GM18499 (cell line): Measurements from ENCODE around the gene CACNA2D4.

Experiments used
- ATAC-seq: cut with Tn5 transposase; IDR thresholded peaks from one replicate; pipeline ENCODE4 v1.9.1; 2021; ENCODE audit warnings: moderate number of reproducible peaks; ENCODE audit not compliant: insufficient read depth, unreplicated experiment

The CACNA2D4 gene

GRCh38 chr12:1890119-1890703 is 28.2 kb downstream of the CACNA2D4 start:
- ATAC-seq, result no peak

GRCh38 chr12:1888923-1889322 is 29.5 kb downstream of the CACNA2D4 start:
- ATAC-seq, result no peak

DNA sequence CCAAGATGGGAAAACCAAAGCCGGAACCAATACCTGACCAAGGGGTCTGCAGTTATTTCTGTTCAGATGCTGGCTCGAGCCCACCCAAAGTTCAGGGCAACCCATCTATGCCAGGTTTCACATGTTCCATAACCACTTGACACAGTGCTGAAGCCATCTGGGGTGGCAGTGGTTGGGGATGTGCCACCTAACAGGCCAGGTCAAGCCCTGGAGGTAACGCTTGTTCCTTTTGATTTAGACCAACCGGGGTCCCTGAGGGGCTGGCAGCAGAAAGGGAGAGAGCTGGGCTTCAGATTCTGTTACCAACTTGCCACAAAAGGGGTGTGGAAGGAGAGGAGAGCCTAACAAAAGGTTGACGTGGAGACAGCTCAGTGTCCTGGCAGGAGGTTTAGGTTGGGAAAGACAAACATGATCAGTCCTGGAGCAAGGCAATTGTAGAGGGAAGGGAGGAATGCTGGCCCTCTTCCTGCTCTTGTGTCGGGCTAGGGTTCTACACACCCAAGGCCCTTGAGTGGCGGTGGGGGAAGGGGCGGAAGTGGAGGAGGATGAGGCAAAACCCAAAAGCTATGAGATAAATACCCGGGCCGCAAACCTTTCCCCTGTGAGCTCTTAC is 31.9 kb downstream of the CACNA2D4 start:
- no peak for ATAC-seq

DNA sequence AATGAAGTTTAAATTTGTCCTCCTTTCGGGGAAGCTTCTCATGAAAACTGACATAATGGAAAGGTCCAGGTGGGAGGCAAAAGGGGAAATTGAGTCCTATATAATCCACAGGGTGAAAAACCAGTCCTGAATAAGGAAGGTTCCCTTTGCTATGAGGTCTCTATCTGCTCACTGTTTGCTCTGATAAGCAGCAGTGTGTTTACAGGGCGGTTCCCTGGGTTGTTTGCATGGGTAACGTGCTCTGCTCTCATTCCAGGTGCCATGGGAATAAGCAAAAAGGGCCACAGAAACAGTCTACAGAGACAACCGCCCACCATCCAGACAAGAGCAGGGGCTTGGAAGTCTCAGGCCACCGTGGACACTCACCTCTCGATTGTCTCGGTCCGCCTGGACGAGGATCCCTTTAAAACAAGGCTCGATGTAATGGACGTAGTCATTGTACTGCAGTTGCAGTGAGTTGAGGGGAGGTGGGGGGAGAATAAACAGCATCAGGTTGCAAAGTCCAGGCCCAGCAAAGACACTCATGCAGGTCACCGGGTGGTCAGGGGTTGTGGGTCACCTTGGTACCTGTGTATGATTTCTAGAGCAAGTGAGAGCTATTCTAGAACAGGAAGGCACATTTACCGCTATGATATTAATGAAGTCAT is 32.7 kb downstream of the CACNA2D4 start:
- no peak for ATAC-seq

- ATAC-seq, result no peak
Observed at GRCh38 chr12:1885082-1885596, 33.3 kb downstream of the CACNA2D4 start.

DNA sequence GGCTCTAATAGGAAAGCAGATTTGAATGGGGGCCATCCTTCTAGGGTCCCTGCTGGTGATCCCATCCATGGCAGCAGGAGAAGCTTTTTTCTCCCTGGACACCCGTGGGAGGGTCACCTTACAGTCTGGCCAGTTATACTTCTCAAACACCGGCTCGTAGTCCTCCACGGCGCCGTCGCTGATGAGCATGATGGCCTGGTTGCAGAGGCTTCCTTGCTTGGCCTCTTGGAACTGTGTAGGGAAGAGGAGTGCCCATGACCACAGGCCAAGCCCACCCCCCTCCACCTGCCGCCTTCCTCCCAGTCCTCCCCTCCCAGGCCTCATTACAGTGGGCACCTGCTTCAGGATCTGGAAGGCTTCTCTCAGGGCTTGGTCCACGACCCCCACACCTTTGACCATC is 33.8 kb downstream of the CACNA2D4 start:
- ATAC-seq, result no peak

DNA sequence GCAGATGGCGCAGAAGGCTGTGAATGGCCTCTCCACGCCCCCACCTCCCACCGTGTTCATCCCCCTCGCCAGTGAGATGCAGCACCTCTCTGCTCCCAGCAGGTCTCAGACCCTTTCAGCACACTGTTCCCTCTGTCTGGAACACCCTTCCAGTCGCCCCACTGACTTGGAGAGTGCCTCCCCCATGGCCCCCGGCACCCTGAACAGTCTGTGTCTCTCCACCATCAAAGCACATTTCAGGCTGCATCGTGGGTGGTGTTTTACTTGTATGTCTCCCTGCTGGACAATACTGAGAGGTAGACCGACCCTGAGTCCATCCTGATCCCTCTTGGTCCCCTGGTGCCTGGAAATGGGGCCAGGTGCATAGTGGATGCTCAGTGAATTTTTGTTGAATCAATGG is 34.9 kb downstream of the CACNA2D4 start:
- no peak for ATAC-seq

DNA sequence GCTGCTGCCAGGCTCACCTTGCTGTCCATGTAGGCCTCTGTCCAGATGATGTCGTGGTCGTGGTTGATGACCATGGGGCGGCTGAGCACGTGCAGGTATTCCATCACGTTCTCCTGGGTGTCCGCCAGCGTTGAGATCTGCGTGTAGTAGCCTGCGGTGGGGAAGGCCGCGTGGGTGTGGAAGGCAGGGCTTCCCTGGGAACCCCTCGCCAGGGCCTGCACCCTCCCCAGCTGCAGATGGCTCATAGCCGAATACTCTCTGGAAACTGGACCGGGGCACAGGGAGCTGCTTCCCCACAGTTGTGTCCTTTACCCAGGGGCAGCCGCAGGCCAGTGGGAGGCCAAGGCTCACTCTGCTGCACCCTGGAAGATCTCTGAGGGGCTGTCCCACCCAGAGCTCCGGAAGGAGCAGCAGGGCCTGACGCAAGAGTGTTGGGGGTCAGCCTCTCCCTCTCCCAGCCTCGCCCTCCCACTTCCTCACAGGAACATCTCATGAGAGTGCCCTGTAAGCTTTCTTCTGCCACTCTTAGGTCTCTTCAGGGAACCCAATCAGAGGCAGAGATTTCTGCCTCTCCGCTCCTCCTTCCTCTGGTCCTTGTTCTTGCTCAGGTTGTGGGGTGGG is 35.5 kb downstream of the CACNA2D4 start:
- ATAC-seq, result no peak

GRCh38 chr12:1882405-1882804 is 36.0 kb downstream of the CACNA2D4 start:
- ATAC-seq, result no peak

GRCh38 chr12:1881936-1882335 is 36.5 kb downstream of the CACNA2D4 start:
- no peak for ATAC-seq

- no peak for ATAC-seq
Observed at GRCh38 chr12:1881301-1881700, 37.2 kb downstream of the CACNA2D4 start.

DNA sequence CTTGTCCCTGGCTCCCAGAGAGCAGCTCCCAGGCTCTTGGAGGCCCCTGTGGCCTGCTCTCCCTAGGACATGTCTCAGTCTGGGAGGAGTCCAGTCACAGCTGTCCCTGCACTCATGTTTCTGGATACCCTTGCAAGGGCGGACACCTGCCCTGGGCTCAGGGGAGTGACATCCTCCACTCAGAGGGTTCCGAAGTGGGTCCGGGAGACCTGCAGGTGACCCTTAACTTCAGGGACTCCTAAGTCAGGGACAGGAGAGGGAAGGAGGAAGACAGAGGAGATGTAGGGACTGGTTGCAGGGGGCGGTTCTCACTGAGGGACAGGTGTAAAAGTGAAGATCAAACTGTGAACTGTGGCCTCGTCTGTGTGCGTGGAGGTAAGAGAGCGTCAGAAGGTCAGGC is 37.6 kb downstream of the CACNA2D4 start:
- no peak for ATAC-seq

GRCh38 chr12:1880153-1880845 is 38.2 kb downstream of the CACNA2D4 start:
- no peak for ATAC-seq

DNA sequence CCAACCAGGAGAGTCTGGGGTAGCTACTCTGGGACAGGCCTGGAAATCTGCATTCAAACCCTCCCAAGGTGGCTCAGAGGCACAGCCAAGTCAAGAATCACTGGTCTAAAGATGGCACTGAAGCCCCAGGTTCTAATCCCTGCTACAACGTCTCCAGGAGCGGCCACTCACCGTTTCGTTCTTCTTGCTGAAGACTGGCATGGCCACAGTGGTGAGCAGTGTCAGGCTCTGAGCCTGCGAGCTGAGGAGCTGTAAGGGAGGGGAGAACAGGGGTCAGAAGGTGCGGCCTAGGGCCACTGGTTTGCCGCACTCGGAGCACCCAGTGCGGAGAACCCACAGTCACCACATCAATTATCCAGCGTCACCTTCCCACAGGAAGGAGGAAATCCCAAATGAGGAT is 38.8 kb downstream of the CACNA2D4 start:
- ATAC-seq, result no peak

DNA sequence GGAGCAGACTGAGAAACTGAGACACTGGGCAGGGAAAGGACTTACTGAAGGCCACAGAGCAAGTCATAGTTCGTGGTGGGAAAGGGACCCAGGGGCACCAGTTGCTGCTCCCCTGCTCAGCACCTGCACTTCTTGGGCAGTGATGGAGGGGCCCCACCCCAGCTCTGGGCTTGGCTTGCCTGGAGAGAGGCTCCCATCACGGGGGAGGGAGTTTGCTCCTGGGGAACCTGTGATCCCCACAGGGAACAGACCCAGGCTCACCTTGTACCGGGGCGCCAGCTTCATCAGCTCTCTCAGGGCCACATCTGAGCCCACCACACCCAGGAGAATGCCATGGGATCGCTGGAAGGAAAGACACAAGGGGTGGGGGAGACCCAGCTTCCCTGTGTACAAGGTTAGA is 39.8 kb downstream of the CACNA2D4 start:
- no peak for ATAC-seq

- no peak for ATAC-seq
Observed at GRCh38 chr12:1878214-1878613, 40.2 kb downstream of the CACNA2D4 start.

DNA sequence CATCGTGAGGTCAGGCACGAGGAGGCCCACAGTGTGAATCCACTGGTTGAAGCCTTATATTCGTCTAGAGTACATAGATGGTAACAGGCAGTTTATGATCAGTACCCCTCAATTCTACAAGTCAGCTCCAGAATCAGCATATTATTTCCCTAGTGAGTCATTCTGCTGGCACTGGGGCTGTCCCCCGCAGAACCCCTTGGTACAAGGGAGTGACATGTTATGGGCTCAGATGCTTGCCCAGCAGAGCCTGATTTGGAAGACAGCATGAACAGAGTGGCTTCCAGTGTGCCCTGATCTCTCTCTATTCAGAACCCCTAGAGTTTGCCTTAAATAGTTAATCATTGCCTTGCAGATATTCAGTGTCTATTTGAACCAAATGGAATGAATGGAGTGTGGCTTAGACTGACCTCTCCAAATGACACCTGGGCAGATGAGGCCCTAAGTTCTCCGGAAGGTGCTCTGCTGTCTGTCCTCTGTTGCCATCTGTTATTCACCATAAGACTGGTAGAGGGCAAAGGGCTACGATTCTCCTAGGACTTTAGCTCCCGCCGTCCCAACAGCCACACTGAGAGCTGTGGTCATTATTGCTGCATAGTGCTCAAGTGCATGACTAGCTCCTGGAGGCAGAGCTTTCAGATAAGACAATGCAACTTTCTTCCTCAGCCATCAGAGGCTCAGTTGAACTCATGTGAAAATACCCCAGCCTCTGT is 41.1 kb downstream of the CACNA2D4 start:
- no peak for ATAC-seq

GRCh38 chr12:1876086-1876485 is 42.4 kb downstream of the CACNA2D4 start:
- ATAC-seq, result no peak

GRCh38 chr12:1875608-1876007 is 42.8 kb downstream of the CACNA2D4 start:
- ATAC-seq, result no peak
